GM18507 (cell line): Measurements from ENCODE around the gene SORBS1.

Source experiments
- DNase-seq: peaks from one replicate; pipeline ENCODE4 v3.0.0; 2011; ENCODE audit warnings: low read depth; ENCODE audit not compliant: insufficient read length; ENCODE audit errors: extremely low spot score
- FAIRE-seq: peaks from 2 replicates; lab custom pipeline; 2011; peaks lifted over from hg19 to GRCh38; lab: Jason Lieb, UNC

SORBS1 gene

DNA sequence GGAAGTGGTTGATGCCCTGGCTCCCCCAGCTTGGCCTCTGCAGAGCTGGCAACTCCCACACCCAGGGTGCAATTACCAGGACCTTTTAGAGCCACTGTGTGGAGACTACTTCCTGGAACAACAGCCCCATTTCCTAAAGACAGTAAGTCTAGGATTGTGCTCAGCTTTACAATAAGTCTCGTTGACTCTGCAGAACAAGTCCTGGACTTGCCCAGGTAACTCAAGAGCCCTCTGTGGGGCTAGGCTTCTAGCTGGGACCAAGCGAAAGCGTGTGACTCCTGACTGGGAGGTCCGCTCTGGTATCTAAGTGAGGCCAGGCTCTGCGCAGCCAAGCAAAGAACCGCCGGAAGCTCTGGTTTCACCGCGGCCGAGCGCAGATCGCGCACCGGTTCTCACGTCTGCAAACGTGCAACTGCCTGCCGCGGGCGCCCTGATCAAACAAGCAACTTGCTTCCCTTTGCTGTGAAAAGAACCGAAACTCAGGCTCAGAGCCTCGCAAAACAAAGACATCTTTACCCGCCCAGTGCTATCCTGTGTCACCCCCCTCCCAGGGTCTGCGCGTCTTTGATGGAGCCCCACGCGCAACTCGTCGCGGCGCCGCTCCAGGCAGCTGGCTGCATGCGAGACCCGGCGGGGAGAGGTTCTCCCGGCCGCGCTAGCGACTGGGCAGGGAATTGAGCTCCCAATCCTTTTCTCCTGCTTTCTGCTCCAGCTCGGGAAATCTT, 266.0 kb downstream of the SORBS1 start:
- peak; percentile 69 for DNase-seq

GRCh38 chr10:95293631-95294030, 267.5 kb downstream of the SORBS1 start:
- FAIRE-seq = peak; percentile 56

More for the DNA sequence above, 266.0 kb downstream of the SORBS1 start:
- FAIRE-seq = peak; percentile 99

DNA sequence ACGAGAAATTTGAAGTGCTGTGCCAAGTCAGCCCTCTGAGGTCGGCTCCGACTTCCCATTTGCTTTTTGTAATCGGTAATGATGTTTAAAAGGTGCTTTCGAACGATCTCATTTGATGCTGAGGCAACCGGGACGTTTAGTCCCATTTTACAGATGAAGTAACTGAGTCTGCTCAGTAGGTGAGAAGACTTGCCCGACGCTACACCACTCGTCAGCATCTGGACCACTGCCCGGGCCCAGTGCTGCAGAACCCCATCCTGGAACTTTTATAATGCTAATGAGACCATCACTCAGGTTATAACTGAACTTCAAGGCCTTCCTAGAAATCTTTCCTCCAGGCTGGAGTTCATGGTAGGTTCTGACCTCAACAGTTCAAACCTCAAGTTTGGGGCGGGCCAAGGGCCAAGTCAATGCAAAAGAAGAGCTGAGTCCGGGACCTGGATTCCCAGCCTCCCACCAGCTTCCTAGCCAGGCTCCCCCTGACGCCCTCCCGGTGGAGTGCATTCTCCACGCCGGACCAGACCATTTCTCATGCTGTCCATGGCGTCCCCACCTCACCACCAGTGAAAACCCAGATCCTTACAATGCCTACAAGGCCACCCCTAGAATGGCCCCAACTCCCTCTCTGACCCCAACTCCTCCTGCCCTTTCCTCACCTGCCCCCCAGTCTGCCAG, 269.7 kb downstream of the SORBS1 start:
- FAIRE-seq (peak; percentile 60), DNase-seq (no peak)

More at GRCh38 chr10:95293631-95294030, 267.5 kb downstream of the SORBS1 start:
- DNase-seq = no peak

GRCh38 chr10:95290461-95291364, 270.5 kb downstream of the SORBS1 start, which contains the start of gene PDLIM1:
Gene PDLIM1 (minus strand): TSS chr10:95291003. CDS start chr10:95290915, 88 bp downstream.
- FAIRE-seq (no peak), DNase-seq (peak; percentile 57)

DNA sequence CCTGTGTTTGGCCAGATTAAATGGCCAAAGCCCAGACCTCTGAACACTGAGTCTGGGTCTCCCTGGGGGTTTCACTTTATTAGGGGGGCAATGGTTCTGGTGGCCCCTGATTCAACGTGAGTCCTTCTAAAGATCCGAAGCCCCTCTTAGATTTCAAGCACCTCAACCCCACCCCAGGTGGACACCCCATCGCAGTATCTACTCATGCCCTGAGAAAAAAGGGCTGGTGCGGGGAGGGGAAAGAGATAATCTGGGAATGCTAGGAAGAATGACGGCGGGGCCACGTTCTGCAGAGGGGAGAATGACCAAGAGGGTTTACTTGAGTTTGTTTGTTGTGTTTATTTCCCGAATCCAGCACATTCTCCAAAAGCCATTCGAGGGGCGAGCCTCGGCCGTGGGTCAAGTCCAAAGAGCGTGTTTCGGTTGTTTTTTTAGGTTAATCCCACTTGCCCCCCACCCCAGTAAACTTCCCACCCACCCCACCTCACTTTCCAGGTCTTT, 271.2 kb downstream of the SORBS1 start:
- no peak for FAIRE-seq
- no peak for DNase-seq

DNA sequence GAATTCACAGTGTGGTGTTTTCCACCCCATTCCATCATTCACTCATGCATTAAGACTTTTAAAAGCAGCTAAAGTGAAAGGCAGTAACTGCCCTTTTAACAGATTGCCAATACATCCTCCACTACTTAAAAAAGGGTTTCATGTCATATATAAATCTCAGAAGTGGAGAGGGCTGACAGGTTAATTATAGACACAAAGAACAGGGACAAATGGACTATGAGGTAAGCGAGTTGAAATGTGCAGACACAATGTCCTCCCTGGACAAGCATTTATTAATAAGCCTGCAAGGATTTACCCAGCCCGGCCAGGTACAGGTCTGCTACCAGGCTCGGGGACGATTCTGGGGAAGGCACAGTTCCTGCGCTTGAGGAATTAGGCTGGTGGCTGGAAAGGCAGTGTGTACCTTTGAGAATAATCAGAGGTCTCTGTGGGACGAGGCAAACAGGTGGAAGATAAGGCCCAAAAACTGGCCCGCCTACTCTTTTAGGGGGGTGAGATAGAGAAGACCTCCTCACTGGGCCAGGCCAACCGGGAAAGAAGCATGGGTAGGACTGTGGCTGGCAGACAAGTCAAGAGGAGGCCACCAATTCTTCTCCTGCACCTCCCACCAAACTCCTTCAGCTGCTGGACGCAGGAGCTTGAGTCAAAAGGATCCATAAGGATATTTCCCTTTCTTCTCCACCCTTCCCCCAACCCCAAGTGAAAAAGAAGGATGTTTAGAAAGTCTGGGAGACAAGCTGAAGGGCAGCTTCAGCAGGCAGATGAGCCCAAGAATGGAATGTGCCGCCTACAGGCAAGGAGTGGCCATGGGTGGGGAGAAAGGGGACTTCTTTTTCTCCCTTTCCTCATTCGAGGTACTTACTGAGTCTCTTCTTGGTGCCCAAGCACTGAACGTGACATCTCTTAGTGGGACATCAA, 271.9 kb downstream of the SORBS1 start:
- DNase-seq (no peak), FAIRE-seq (peak; percentile 71)

- no peak for FAIRE-seq
- DNase-seq = no peak
These were observed 272.9 kb downstream of the SORBS1 start for GRCh38 chr10:95288303-95288702.

DNA sequence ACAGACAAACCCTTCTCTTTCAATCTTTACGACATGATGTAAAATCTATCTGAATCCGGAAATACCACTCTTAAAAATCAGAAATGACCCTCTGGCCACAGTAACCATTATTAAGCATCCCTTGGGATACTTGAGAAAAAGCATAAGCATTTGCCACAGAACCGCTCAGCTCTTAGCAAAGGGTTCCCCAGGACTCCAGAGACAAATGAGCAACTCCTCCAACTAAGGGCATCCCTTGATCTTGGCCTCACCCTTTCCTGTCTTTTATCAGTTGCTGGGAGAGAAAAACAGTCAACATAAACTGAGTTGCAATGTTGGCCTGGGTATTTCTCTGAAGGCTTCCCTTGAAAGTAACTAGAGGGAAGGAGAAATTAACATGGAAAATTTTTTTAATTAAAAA, 273.9 kb downstream of the SORBS1 start:
- no peak for FAIRE-seq
- DNase-seq = no peak

- no peak for DNase-seq
- FAIRE-seq = no peak
These were observed 274.5 kb downstream of the SORBS1 start for GRCh38 chr10:95286707-95287106.

GRCh38 chr10:95285556-95285955, 275.6 kb downstream of the SORBS1 start:
- no peak for FAIRE-seq
- no peak for DNase-seq

DNA sequence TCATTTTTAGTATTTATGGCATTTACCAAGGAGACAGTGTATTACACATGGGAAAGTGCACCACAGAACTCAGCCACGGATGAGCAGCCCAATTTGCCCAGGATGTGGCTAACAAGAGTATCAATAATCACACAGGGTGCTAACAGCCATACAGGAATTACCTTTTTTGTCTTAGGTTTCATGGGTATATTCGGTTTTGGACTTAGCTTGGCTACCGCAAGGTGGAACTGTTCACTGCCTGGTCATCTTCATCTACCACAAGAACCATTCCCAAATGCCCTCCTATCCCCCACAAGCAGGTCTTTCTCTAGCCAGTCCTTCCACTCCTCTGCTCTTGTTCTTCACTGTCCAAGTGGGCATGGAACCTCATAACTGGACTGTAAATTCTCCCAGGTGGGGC, 276.4 kb downstream of the SORBS1 start:
- FAIRE-seq (peak; percentile 70), DNase-seq (no peak)

GRCh38 chr10:95282107-95282506, 279.1 kb downstream of the SORBS1 start:
- FAIRE-seq = no peak
- DNase-seq = no peak

DNA sequence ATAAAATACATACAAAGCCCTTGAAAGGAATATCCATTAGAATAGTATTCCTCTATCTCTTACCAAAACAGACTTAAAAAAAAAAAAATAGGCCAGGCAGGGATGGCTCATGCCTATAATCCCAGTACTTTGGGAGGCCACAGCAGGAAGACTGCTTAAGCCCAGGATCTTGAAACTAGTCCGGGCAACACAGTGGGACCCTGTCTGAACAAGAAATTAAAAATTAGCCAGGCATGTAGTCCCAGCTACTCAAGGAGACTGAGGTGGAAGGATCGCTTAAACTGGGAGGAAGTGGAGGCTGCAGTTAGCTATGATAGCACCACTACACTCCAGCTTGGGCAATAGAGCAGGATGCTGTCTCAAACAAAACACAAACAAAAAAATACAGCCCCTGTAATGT, 280.0 kb downstream of the SORBS1 start:
- DNase-seq (no peak), FAIRE-seq (no peak)

- FAIRE-seq (no peak), DNase-seq (no peak)
These were observed 280.5 kb downstream of the SORBS1 start for GRCh38 chr10:95280637-95281036.

DNA sequence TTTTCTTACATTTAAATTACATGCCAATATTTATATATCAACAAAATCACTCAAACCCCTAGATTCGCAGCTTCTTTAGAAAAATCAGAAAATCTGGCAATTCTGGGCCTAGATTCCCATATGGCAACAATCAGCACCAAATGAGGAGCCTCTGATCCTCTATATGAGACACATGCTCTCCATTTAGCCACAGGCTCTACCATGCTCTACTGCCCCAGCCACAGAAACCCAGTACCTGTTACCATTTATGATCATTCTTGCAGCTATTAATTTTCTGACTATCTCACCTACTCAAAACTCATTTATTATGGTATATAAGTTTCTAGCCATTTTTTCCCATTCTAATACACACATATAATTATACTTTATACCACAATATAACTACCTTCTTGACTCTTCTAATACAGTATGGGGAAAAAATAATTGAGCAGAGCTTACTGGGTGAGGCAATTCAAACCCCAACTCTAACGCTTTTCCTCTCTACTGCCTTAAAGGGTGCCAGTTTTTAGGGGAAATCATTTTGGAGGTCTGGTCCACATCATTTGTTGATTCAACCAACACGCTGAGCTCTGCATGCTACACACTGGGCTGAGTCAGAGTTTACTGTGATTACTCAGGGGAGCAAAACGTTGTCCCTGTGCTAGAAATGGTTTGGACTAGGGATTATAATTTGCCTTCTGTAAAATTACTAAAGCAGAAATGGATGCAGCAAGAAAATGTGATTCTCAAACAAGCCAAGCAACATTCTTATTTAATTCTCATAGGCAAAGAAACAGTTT, 281.9 kb downstream of the SORBS1 start:
- FAIRE-seq = peak; percentile 56

GRCh38 chr10:95278061-95278988, 282.8 kb downstream of the SORBS1 start:
- FAIRE-seq (no peak), DNase-seq (no peak)

More for the DNA sequence above, 281.9 kb downstream of the SORBS1 start:
- DNase-seq = no peak

DNA sequence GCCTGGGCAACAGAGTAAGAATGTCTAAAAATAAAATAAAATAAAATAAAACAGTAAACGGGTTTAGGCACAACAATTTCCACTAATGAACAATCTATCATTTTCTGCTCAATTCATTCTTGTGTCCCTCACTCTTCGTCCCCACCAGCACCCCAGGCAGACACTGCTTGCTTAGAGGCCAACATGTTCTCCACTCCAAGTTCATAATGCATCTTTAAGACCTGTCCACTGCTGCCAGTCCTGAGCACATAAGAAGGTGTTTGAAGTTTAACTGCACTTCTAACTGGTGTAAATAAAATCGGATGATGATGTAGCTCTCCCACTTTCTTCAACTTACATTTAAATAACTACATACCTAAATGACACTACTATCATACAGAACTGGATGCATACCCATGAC, 283.6 kb downstream of the SORBS1 start:
- no peak for DNase-seq
- FAIRE-seq = no peak
